OCI-LY1 (cell line): ENCODE data around the gene TRIO.

ENCODE experiments used
- H2AFZ ChIP-seq: fragments of 200-600 bp; sonication (generic), shearing (Covaris generic); 2 replicates; pipeline ENCODE4 v1.6.0; 2014; ENCODE audit warnings: antibody characterized with exemption, mild to moderate bottlenecking, low read length
- H3F3A ChIP-seq: fragments of 200-600 bp; sonication (generic), shearing (Covaris generic); 2 replicates; pipeline ENCODE4 v1.6.0; 2014; ENCODE audit warnings: mild to moderate bottlenecking, antibody characterized with exemption, low read length, moderate library complexity; ENCODE audit not compliant: insufficient read depth
- H3K27ac ChIP-seq: fragments of 200-600 bp; sonication (generic); 2 replicates; pipeline ENCODE4 v1.5.1; 2014; ENCODE audit warnings: low read length, mixed run types, mild to moderate bottlenecking, low read depth; ENCODE audit not compliant: poor library complexity, severe bottlenecking
- H3K27me3 ChIP-seq: fragments of 200-600 bp; sonication (generic); 2 replicates; pipeline ENCODE4 v1.6.0; 2014; ENCODE audit warnings: antibody characterized with exemption, mild to moderate bottlenecking, low read length, moderate library complexity; ENCODE audit not compliant: insufficient read depth
- H3K36me3 ChIP-seq: fragments of 200-600 bp; sonication (generic); 2 replicates; pipeline ENCODE4 v1.6.1; 2014; ENCODE audit warnings: mild to moderate bottlenecking, antibody characterized with exemption, low read length, moderate library complexity, mixed read lengths; ENCODE audit not compliant: insufficient read depth
- H3K4me1 ChIP-seq: fragments of 200-600 bp; sonication (generic); 2 replicates; pipeline ENCODE4 v1.5.1; 2014; ENCODE audit warnings: mild to moderate bottlenecking, low read length, moderate library complexity; ENCODE audit not compliant: insufficient read depth, severe bottlenecking
- H3K4me2 ChIP-seq: fragments of 200-600 bp; sonication (generic), shearing (Covaris generic); 2 replicates; pipeline ENCODE4 v1.6.1; 2014; ENCODE audit warnings: low read length
- H3K4me3 ChIP-seq: fragments of 200-600 bp; sonication (generic); 2 replicates; pipeline ENCODE4 v1.5.1; 2014; ENCODE audit warnings: low read length, low read depth, mild to moderate bottlenecking, mixed read lengths; ENCODE audit not compliant: poor library complexity, severe bottlenecking
- H3K79me2 ChIP-seq: fragments of 200-600 bp; shearing (Covaris generic); 2 replicates; pipeline ENCODE4 v1.6.1; 2016; ENCODE audit warnings: mixed run types, low read length, mixed read lengths; ENCODE audit not compliant: insufficient read depth
- H3K9ac ChIP-seq: fragments of 200-600 bp; sonication (generic), shearing (Covaris generic); 2 replicates; pipeline ENCODE4 v1.6.1; 2014; ENCODE audit warnings: mild to moderate bottlenecking, low read length, mixed read lengths
- H3K9me2 ChIP-seq: fragments of 200-600 bp; sonication (generic), shearing (Covaris generic); 2 replicates; pipeline ENCODE4 v1.6.1; 2014; ENCODE audit warnings: low read depth, mild to moderate bottlenecking, low read length, mixed read lengths
- H3K9me3 ChIP-seq: fragments of 200-600 bp; shearing (Covaris generic); 2 replicates; pipeline ENCODE4 v1.6.1; 2014; ENCODE audit warnings: low read length, mixed read lengths
- H4K20me1 ChIP-seq: fragments of 200-600 bp; sonication (generic), shearing (Covaris generic); 2 replicates; pipeline ENCODE4 v1.6.0; 2016; ENCODE audit warnings: mild to moderate bottlenecking, low read length; ENCODE audit not compliant: insufficient read depth
- EZH2 ChIP-seq: fragments of 200-600 bp; sonication (generic), shearing (Covaris generic); IDR thresholded peaks from 2 replicates; pipeline ENCODE4 v1.8.0; 2017; ENCODE audit warnings: borderline replicate concordance, mixed run types, mild to moderate bottlenecking, antibody characterized with exemption, low read length, moderate library complexity, mixed read lengths
- TF ChIP-seq, protein P1 (sequence below): fragments of 200-600 bp; sonication (generic), shearing (Covaris generic); IDR thresholded peaks from 2 replicates; pipeline ENCODE4 v1.5.1; 2017; ENCODE audit warnings: mild to moderate bottlenecking, antibody characterized with exemption, low read length, moderate library complexity, mixed read lengths

The TRIO gene

DNA sequence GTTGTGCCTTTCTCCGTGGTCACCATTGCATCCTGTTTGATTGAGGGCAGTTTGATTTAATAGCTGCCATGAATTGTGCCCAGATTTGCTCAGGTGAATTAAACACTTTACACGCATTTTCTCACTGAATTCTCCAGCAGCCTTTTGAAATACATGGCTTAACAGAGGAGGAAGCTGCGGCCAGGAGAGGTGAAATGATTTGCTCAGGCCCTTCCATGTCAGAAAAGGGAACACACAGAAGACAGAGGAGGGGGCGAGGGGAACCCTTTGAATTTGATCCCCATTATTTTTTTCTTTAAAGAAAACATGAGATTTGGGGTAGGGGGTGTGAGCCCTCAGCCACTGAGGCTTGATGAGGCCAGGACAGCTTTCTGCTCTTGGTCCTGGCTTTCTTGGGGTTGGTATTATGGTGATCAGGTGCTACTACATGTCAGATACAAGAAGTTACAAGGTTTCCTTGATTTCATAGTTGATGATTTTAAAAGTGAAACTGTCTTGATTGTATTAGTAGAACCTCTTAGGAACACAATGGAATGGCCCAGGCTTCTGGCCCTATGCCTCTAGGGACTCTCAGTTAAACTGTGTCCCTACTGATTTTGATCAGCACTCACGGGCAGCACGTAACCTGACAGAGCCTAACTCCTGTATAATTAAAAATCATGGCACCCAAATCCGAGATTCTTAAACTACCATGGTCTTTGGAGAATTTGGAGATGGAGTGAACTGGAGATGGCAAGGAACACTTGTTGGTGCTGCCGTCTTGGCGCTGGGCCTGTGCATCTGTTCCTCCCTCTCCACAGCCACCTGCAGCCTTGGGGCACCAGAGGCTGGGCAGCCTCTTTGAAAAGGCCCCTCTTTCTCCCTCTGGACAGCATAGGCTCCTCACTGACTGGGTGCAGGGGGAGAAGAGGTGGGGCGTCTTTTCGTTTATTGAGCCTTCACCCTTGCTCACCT lies 107.9 kb downstream of the TRIO start:
- Histone ChIP-seq H3K4me3 (no peak overlapping the region), H3K4me2 (no peak overlapping the region), H2AFZ (no peak overlapping the region), H3K79me2 (no peaks in the 10 kb centered on the region), H3F3A (no peaks in the 10 kb centered on the region), H3K9me3 (no peaks in the 10 kb centered on the region), H3K9me2 (no peaks in the 10 kb centered on the region), H3K9ac (no peak overlapping the region), H3K36me3 (no peaks in the 10 kb centered on the region), H3K4me1 (no peaks in the 10 kb centered on the region), H4K20me1 (no peaks in the 10 kb centered on the region), H3K27me3 (no peaks in the 10 kb centered on the region), H3K27ac (no peak overlapping the region)
- TF ChIP-seq EZH2: no peak
- TF ChIP-seq, protein P1, sequence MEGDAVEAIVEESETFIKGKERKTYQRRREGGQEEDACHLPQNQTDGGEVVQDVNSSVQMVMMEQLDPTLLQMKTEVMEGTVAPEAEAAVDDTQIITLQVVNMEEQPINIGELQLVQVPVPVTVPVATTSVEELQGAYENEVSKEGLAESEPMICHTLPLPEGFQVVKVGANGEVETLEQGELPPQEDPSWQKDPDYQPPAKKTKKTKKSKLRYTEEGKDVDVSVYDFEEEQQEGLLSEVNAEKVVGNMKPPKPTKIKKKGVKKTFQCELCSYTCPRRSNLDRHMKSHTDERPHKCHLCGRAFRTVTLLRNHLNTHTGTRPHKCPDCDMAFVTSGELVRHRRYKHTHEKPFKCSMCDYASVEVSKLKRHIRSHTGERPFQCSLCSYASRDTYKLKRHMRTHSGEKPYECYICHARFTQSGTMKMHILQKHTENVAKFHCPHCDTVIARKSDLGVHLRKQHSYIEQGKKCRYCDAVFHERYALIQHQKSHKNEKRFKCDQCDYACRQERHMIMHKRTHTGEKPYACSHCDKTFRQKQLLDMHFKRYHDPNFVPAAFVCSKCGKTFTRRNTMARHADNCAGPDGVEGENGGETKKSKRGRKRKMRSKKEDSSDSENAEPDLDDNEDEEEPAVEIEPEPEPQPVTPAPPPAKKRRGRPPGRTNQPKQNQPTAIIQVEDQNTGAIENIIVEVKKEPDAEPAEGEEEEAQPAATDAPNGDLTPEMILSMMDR: no peak

DNA sequence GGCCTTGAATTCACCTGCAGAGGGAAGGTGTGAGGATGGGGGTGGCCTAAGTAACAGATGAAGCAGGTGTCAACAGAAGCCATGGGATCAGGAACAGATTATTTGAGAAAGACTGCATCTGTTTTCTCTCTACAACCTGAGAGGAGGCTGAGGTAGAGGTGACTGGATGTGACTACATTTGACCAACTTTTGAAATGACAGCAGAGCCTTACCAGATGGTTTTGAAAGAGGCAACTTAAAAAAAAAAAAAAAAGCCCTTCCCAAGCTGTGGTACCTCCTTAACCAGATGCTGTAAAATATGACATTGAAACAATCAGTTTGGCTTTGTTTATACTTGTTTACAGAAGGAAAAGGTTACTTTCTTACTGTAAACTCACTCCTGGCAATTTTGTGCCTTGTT lies 108.6 kb downstream of the TRIO start:
- no peaks in the 10 kb centered on the region for H3K79me2 ChIP-seq
- no peaks in the 10 kb centered on the region for H3F3A ChIP-seq
- H3K36me3 ChIP-seq: no peaks in the 10 kb centered on the region
- H3K27ac ChIP-seq: no peak overlapping the region
- no peaks in the 10 kb centered on the region for H3K27me3 ChIP-seq
- no peak overlapping the region for H3K4me2 ChIP-seq
- TF ChIP-seq, protein P1: no peak
- no peak for TF ChIP-seq EZH2
- H4K20me1 ChIP-seq: no peaks in the 10 kb centered on the region
- no peak overlapping the region for H3K9ac ChIP-seq
- H3K4me3 ChIP-seq: no peak overlapping the region
- H2AFZ ChIP-seq: no peak overlapping the region
- H3K4me1 ChIP-seq: no peaks in the 10 kb centered on the region
- no peaks in the 10 kb centered on the region for H3K9me3 ChIP-seq
- H3K9me2 ChIP-seq: no peaks in the 10 kb centered on the region

DNA sequence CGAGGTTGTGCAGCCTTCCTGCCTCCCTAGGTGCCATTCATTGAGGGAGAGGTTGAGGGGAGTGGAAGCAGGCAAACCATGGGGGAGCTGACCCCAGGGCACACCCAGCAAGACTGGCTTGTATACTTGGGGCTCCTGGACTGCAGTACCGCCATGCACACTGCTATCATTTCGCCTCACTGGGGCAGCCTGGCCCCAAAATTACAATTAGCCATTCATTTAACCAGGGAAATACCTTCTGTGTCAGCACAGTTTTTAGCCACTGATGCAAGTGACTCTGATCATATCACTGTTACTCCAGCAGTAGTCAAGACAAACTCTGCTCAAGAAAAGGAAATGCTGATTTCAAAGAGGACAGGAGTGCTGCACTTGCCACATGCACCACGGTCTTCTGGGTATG lies 109.7 kb downstream of the TRIO start:
- Histone ChIP-seq H3K27ac (no peak overlapping the region), H2AFZ (no peak overlapping the region), H3K4me1 (no peaks in the 10 kb centered on the region), H3K27me3 (no peaks in the 10 kb centered on the region), H3F3A (no peaks in the 10 kb centered on the region), H3K36me3 (no peaks in the 10 kb centered on the region), H3K9ac (no peak overlapping the region), H3K4me3 (no peak overlapping the region), H4K20me1 (no peaks in the 10 kb centered on the region), H3K79me2 (no peaks in the 10 kb centered on the region), H3K4me2 (no peak overlapping the region), H3K9me2 (no peaks in the 10 kb centered on the region), H3K9me3 (no peaks in the 10 kb centered on the region)
- TF ChIP-seq, protein P1: no peak
- no peak for TF ChIP-seq EZH2
